HG03521 (cell line): ENCODE measurements around the gene FILIP1L.

Experiments used
- ATAC-seq: cut with Tn5 transposase; IDR thresholded peaks from one replicate; pipeline ENCODE4 v1.9.1; 2021; ENCODE audit warnings: mild to moderate bottlenecking, moderate library complexity; ENCODE audit not compliant: unreplicated experiment

FILIP1L gene

DNA sequence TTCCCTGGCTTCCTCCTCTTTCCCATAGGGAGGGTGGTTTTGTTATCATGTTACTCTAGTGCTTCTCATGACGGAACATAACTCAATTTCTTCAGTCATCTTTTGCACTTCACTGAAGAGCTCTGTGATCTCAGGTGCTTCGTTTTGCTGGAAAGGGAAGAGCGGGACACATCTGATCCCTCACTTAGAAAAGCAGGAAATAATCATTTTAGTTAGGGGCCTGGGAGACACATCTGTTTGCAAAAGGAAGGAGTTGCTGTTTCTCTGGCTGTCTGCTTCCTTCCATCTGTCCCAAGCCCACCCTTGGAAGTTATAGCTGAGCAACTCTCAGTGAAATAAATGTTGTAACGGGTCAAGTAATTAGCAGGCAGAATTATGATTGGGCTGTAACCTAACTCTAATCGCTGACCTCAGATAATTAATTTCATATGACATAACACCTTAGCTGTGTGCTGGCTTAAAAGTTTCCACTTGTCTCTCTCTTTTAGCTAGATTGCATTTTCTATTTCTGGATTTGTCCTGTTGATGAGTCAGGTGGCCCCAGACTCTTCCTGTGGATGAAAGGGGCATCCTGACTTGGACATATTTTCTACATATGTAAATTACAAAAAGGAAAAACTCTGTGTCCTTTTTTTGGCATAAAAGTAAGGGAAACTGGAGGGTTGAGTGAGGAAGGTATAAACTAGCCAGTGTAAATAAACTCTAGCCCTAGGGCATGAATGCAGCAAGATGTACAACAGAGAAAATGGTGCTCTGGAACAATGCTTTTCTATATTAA is 11.0 kb upstream of the FILIP1L start:
- ATAC-seq: no peak

GRCh38 chr3:100124201-100124761 is 10.0 kb upstream of the FILIP1L start:
- no peak for ATAC-seq

DNA sequence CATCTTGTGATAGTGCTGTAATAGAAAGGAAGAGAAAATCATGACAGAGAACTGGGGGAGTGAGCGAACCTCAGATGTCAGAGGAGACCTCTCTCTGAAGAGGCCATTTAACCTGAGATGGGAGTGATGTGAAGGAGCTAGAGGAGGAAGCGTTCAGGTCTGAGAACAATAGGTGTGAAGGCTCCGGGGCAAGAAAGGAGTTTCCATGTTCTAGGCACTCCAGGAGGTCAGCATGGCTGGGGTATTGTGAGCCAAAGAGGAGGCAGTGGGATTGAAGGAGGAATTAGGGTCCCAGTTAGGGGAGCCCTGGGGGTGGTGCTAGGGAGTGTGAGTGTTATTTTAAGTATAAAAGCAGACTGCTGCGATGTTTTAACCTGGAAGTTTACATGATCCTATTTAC is 8.8 kb upstream of the FILIP1L start:
- no peak for ATAC-seq

DNA sequence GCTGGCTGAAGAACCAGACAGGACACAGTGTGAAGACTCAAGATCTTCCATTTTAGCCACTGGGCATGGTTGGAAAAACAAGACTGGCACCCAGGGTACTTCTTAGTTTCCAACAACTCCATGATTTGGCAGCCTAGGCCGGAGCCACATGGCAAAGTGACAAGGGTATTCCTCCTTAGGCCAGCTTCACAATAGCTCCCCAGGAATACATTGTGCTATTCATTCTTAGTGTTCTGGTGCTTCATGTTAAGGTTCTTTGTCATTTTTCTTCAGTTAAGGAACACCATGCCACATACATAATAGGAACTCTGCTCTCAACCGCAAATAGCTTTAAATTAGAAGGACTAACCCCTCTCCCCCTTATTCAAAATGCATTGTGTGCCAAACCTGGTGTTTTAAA is 8.0 kb upstream of the FILIP1L start:
- ATAC-seq: no peak

GRCh38 chr3:100120693-100121092 is 6.4 kb upstream of the FILIP1L start:
- no peak for ATAC-seq

DNA sequence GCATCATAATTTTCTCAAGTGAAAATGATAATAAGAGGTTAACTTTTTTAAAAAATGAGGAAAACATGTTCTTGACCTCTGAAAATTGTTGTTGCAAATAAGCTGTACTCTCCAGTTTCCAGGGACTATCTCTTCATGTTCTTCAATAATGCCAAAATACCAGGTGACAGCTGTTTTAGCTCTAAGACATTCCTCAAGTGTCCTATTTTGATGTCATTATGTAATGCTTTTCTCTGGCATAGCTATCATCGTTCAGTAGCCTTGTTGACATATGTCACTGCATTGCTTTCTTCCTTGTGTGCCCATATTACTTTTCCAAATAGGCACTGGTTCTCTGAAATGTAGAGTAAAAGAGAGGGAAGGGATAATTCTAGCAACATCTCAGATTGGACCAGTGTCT is 5.7 kb upstream of the FILIP1L start:
- no peak for ATAC-seq

DNA sequence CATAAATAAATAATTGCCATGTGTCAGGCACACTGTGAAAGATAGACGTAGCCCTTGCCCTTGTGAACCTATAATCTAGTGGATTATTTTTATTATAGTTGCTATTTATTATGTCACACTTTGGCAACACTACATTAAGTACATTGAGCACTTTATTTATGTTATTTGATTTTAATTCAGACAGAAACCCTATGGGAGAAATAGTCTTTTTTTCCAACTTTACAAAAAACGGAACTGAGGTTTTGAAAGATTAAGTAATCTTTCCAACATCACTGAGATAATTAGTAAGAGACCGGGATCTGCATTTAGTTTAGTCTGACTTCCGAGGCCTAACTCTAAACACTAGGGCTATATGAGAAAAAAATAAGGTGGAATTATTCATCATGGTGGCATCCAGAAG is 2.8 kb upstream of the FILIP1L start:
- no peak for ATAC-seq

DNA sequence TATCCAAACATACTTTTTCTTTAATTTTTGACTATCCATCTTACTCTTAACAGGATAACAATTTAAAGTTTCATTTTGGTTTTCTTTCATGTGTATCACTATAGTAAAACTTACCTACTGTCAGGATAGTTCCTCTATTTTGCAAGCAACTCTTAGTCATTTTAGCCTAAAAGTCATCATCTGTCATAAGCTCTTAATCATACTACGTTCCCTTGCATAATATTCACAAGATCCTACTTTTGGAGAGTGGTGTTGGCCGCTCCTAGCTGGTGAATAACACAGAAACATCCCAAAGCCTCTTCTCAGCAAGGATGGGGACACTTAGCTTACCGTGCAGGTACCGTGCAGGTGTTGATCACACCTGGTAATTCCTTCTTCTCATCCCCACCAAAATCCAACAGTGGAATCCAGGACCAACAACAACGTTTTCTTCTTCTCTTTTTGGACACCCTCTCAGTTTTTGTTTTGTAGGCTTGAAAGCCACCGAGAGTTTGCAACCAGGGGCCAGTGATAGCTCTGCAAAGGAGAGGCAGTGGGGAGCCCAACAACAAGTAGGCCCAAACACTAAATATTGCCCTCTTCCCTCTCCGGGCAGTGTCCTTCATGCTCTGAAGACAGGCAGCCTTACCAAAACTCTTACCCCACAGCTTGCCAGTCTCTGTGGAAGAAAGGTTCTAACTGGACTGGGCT is 433 bp downstream of the FILIP1L start:
- ATAC-seq: no peak

DNA sequence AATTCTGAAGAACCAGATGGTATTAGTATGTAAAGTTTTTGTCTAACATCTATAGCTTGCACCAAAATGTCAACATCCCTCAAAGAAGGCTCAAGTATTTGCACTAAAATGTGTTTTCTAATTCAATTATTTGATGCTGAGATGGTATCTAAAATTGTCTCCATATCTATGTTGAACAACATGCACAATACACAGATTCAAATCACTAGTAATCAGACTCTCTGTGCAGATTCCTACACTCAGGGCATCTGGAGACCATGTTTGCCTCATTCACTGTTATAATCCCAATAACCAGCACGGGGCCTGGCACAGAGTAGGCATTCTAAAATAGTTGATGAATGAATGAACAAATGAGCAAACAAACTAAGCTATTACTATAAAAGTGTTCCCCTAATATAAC is 2.6 kb downstream of the FILIP1L start:
- ATAC-seq: no peak

DNA sequence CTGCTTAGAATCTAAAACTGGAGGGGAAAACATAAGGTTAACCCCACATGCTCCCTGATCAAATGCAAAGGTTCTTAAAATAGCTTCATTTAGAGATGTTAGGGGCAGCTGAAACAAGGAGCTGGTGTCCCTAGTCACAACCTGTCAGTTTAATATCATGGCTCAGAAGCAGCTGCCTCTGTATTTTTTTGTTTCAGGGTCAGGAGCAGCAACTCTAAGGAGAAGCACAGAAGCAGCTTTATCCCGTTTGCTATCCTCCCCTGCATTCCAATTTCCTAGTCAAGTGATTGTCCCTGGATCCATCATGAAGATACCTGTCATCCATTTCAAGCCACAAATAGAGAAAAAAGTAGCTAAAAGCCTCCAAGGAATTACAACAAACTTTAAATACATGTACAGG is 4.1 kb downstream of the FILIP1L start:
- no peak for ATAC-seq

GRCh38 chr3:100108464-100109079 is 5.7 kb downstream of the FILIP1L start:
- no peak for ATAC-seq

GRCh38 chr3:100107221-100107814 is 7.0 kb downstream of the FILIP1L start:
- no peak for ATAC-seq

- no peak for ATAC-seq
These were observed 7.7 kb downstream of the FILIP1L start for GRCh38 chr3:100106531-100107141.

DNA sequence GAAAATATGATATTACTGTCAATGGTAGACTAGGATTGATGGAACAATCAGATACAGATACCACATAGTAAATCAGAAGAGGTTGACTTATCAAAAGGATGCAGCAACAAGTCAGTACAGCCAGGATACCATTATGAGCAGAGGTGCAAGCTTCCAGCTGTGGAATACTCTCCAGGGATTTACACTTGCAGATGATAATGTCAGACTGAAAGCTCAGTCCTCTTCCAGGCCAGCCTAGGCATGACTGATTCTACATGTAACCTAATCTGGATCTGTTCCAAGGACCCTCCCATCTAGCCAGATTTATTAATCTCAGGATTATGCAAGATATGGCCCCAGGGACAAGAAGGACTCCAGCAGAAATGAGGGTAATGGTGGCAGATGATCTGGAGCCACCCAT is 8.2 kb downstream of the FILIP1L start:
- no peak for ATAC-seq

DNA sequence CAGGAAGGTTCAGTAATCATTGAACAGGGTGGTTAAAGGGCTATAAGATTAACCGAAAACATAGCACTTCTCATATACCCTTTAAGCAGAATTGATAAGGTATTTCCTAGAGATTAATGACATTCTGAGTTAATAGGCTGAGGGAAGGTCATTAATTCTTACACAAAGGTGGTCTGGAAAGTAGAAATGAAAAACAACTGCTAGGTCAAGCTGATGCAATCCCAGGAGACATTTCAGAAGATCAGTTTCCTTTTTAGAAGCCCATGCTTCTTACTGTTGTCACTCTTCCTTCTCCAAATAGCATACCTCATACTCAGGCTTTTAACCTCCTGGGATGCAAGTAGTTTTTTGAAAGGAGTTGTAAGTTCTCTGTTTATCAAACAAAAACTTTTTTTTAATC is 8.8 kb downstream of the FILIP1L start:
- no peak for ATAC-seq

DNA sequence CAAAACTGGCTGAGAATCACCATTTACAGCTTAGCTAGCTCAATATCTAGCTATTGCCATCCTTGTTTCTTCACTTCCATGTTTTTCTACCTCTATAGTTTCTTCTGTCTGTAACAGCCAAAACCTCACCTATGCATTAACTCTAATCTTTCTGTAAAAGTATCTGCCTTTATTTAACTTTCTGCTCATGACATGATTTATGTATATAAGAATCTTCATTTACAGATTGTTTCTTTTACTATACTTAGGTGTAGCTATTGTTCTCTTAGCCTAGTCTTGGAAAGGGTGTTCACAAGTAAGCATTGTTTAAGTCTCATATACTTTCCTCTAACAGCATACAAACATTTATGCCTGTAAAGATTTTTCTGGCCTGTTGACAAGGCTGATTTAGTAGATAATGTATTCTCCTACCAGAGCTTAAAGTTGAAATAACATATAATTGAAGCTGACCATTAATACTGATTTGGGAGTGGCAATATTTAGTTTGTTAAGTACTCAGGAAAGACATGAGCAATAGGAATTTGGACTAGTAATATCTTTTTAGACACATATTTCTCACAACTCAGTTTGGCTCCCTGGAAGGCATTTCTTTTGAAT is 9.4 kb downstream of the FILIP1L start:
- no peak for ATAC-seq

DNA sequence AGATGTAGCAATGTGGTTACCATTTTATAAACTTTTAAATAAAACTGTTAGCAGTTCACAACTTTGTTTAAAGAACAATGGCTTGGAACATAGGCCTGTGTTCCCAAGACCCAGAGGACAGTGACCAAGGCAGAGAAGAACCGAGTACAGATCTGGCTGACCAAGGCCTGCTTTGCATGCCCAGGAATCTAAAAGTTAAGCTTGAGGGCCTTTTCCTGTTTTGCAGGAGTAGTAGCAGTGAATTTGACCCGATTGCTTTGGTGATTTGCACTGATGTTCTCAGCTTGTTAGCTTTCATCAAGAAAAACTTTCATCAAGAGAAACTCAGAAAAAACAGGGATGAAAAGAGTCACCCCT is 9.9 kb downstream of the FILIP1L start:
- ATAC-seq: peak; percentile 18

DNA sequence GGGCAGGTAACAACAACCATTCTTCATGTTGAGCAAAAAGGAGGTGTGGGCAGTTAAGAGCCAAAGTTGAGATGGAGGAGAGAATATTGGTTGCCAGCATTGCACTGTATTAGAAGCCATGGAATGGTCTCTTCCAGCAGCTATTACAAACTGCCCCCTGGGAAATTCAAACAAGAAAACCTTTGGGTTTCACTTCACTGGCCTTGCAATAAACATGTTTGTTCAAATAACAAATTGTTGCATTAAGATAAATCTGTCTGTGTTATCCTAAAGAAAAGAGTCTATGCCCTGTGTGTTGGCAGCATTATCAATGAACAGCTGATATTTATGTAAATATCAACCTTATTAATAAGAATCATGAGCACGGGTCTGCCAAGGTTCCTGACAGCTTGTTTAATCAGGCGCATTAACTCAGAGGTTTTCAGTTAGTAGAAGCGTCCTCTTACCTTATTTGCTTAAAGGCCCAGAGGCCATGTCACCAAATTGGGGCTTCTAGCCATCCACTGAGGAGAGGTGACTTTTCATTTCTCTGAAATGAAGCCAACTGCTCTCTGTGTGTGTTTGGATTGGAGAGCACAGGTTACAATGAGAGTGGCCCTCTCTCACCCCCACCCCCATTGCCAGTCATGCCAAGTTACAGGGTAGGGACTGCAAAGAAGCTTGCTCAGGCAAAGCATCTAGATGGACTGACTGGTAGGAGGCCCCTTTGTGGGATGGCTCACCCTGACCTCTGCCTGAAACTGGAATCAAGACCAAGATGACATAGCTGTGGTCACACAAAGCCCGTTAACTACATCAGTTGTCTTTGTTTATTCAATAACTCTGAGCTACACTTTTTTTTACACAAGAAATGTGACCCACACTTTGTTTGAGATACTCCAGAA is 10.5 kb downstream of the FILIP1L start:
- peak; percentile 89 for ATAC-seq

GRCh38 chr3:100102757-100103156 is 11.5 kb downstream of the FILIP1L start:
- ATAC-seq: no peak

- ATAC-seq: no peak
These were observed 13.9 kb downstream of the FILIP1L start for GRCh38 chr3:100100425-100100824.
